ENCODE measurements around the gene RGS4.

RGS4 gene

GRCh38 chr1:163069142-163069541 is at the start of gene RGS4:
Gene RGS4 (plus strand): TSS chr1:163069361. CDS start chr1:163069485, 124 bp downstream.
- in situ Hi-C loops (cut with MboI; ENCODE audit: low sequenced_read_pairs): no loop called here

GRCh38 chr1:163022129-163022528 is 47.0 kb upstream of the RGS4 start:
- in situ Hi-C loops (cut with MboI; ENCODE audit: low sequenced_read_pairs): no loop called here

GRCh38 chr1:163027610-163028009 is 41.6 kb upstream of the RGS4 start:
- in situ Hi-C loops (cut with MboI; ENCODE audit: low sequenced_read_pairs): no loop called here

- in situ Hi-C loops (cut with MboI; ENCODE audit: low sequenced_read_pairs): no loop called here
These were observed 39.3 kb upstream of the RGS4 start for GRCh38 chr1:163029901-163030300.

- in situ Hi-C loops (cut with MboI; ENCODE audit: low sequenced_read_pairs): no loop called here
These were observed 33.5 kb upstream of the RGS4 start for GRCh38 chr1:163035446-163036249.

- in situ Hi-C loops (cut with MboI; ENCODE audit: low sequenced_read_pairs): no loop called here
These were observed 32.5 kb upstream of the RGS4 start for GRCh38 chr1:163036671-163037070.

- in situ Hi-C loops (cut with MboI; ENCODE audit: low sequenced_read_pairs): no loop called here
These were observed 30.0 kb upstream of the RGS4 start for GRCh38 chr1:163038928-163039706.

GRCh38 chr1:163039707-163040093 is 29.5 kb upstream of the RGS4 start:
- in situ Hi-C loops (cut with MboI; ENCODE audit: low sequenced_read_pairs): no loop called here

GRCh38 chr1:163046071-163046470 is 23.1 kb upstream of the RGS4 start:
- in situ Hi-C loops (cut with MboI; ENCODE audit: low sequenced_read_pairs): no loop called here

GRCh38 chr1:163047951-163048659 is 21.1 kb upstream of the RGS4 start:
- in situ Hi-C loops (cut with MboI; ENCODE audit: low sequenced_read_pairs): no loop called here

- in situ Hi-C loops (cut with MboI; ENCODE audit: low sequenced_read_pairs): no loop called here
These were observed 20.3 kb upstream of the RGS4 start for GRCh38 chr1:163048869-163049268.

GRCh38 chr1:163049296-163049695 is 19.9 kb upstream of the RGS4 start:
- in situ Hi-C loops (cut with MboI; ENCODE audit: low sequenced_read_pairs): no loop called here

- in situ Hi-C loops (cut with MboI; ENCODE audit: low sequenced_read_pairs): no loop called here
These were observed 18.7 kb upstream of the RGS4 start for GRCh38 chr1:163050496-163050895.

- in situ Hi-C loops (cut with MboI; ENCODE audit: low sequenced_read_pairs): no loop called here
These were observed 15.0 kb upstream of the RGS4 start for GRCh38 chr1:163054181-163054591.

- in situ Hi-C loops (cut with MboI; ENCODE audit: low sequenced_read_pairs): no loop called here
These were observed 14.2 kb upstream of the RGS4 start for GRCh38 chr1:163055005-163055404.

- in situ Hi-C loops (cut with MboI; ENCODE audit: low sequenced_read_pairs): no loop called here
These were observed 13.6 kb upstream of the RGS4 start for GRCh38 chr1:163055531-163055930.

GRCh38 chr1:163056831-163057230 is 12.3 kb upstream of the RGS4 start:
- in situ Hi-C loops (cut with MboI; ENCODE audit: low sequenced_read_pairs): no loop called here

- in situ Hi-C loops (cut with MboI; ENCODE audit: low sequenced_read_pairs): no loop called here
These were observed 8.7 kb upstream of the RGS4 start for GRCh38 chr1:163060343-163061007.

GRCh38 chr1:163063143-163063542 is 6.0 kb upstream of the RGS4 start:
- in situ Hi-C loops (cut with MboI; ENCODE audit: low sequenced_read_pairs): no loop called here

GRCh38 chr1:163063610-163064009 is 5.6 kb upstream of the RGS4 start:
- in situ Hi-C loops (cut with MboI; ENCODE audit: low sequenced_read_pairs): no loop called here

GRCh38 chr1:163066168-163066567 is 3.0 kb upstream of the RGS4 start:
- in situ Hi-C loops (cut with MboI; ENCODE audit: low sequenced_read_pairs): no loop called here

Data from HL-60/S4 (cell line).